Fibroblast of villous mesenchyme (primary cell): ENCODE measurements around the gene MOV10L1. TPM values are rescaled to one million over a fixed set of nuclear protein-coding genes. Genes with fewer than 3 reads are reported as not detected.
"Not testable (repeated sequence)": the region's sequence is repeated elsewhere in the genome, so short reads cannot be mapped to it uniquely, and the experiment has no call there.

Experiments used
- DNase-seq: peaks from one replicate; pipeline ENCODE4 v3.0.0-alpha.2; 2010; ENCODE audit warnings: low read depth
- H3K4me3 ChIP-seq: 2 replicates; pipeline ENCODE4 v1.5.1; 2011; ENCODE audit warnings: low read depth, mild to moderate bottlenecking, low read length
- CTCF ChIP-seq: IDR thresholded peaks from 2 replicates; pipeline ENCODE4 v1.5.1; 2012; ENCODE audit warnings: low read depth, mild to moderate bottlenecking, low read length; ENCODE audit not compliant: insufficient read depth
- total RNA-seq: library from RNA; depleted of rRNA; stranded (reverse); fragments of >200 nt; gene quantifications from 2 replicates; pipeline ENCODE4 v1.2.3, GENCODE V29; 2012

Gene MOV10L1
- total RNA-seq, 1 donor = 10.8 TPM

- no peak overlapping the region for H3K4me3 ChIP-seq
- TF ChIP-seq CTCF = no peak
- DNase-seq = no peak
These were observed 71.9 kb downstream of the MOV10L1 start for GRCh38 chr22:50161508-50162390.

GRCh38 chr22:50162391-50162956, 72.7 kb downstream of the MOV10L1 start:
- H3K4me3 ChIP-seq = no peak overlapping the region
- no peak for DNase-seq
- no peak for TF ChIP-seq CTCF

- no peak overlapping the region for H3K4me3 ChIP-seq
- DNase-seq = no peak
- TF ChIP-seq CTCF = no peak
These were observed 75.8 kb downstream of the MOV10L1 start for GRCh38 chr22:50165436-50166123.

- no peak for TF ChIP-seq CTCF
- no peak for DNase-seq
- no peak overlapping the region for H3K4me3 ChIP-seq
These were observed 78.1 kb downstream of the MOV10L1 start for GRCh38 chr22:50167689-50168489.

- not testable (repeated sequence) for H3K4me3 ChIP-seq, DNase-seq
These were observed 78.8 kb downstream of the MOV10L1 start for GRCh38 chr22:50168490-50169180.

- DNase-seq = no peak
- no peak for TF ChIP-seq CTCF
- H3K4me3 ChIP-seq = no peak overlapping the region
These were observed 79.5 kb downstream of the MOV10L1 start for GRCh38 chr22:50169181-50169759.
